ENCODE data around the gene ATXN2L. TPM values are rescaled to one million over a fixed set of nuclear protein-coding genes. Genes with fewer than 3 reads are reported as not detected.

ATXN2L gene
- polyA plus RNA-seq, 4 donors, result 88.4 to 148 (median 100) TPM

DNA sequence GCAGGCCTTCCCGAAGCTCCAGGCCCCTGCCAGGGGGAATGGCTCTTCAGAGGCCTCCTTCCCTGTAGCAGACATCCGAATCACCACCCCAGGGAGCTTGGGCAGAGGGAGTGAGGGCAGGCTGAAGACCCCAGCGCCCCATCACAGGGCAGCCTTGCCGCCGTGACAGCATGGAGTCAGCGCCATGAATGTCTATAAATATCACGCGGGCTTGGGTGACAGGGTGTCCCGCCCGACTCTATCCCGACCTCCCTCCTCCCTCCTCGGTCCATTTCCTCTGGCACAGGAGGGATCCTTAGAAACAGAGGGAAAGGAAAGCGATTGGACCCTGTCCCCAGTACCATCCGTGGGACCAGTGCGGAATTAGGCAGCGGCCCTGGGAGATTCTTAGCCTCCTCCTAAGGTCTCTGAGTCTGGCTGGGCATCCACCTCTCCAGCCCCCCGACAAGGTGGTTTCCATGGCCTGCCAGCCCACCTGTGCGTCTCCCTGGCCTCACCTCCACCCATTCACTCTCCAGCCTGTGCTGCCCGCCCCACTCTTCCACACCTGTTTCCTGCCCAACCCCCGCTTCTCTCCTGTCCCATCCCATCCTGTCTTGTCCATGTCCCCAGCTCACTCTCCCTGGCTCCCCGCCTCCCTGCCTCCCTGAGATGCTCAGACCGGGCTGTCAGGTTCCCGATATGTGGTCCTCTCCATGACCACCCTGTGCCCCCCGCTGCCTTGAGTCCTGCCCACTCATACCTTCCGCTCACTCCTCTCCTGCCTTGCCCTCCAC, 60.6 kb downstream of the ATXN2L start:
- DNase-seq (ENCODE audit: low read depth in 4 of 4, low spot score in 3 of 4), result no peak

DNA sequence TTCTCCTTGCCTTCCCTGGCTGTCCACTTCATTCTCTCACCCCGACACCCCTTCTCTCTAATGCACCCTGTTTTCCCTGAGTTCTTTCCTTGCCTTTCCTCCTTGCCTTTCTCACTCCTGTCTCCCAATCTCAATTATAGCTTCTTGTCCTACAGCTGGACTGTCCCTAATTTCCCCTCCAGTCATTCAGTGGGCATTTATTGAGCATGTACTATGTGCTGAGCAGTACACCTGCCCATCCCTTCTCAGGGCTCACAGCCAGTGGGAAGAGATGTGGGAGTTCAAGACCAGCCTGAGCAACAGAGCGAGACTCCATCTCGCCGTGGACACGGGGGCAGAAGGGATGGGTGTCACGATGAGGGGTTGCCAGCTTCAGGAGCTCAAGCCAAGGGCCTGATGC, 61.2 kb downstream of the ATXN2L start:
- no peak for DNase-seq (ENCODE audit: low read depth in 4 of 4, low spot score in 3 of 4)

Other genes with a start within 250 kb of the ATXN2L start
- gene SULT1A2, start 225.9 kb upstream of the ATXN2L start, polyA plus RNA-seq (ENCODE audit: insufficient read length in 4 of 4), result 1 to 10 TPM in 3 of 4 donors, under 1 TPM in 1; 0.73 to 2.2 (median 1.9) TPM
- gene SULT1A1, start 213.0 kb upstream of the ATXN2L start, polyA plus RNA-seq (ENCODE audit: insufficient read length in 4 of 4), result 10 to 100 TPM; 17.9 to 26.6 (median 24.4) TPM
- 1 to 10 TPM in 1 of 4 donors, under 1 TPM in 1, not detected in 2; 0.40 to 2.6 TPM for gene NPIPB8, start 184.9 kb upstream of the ATXN2L start, polyA plus RNA-seq (ENCODE audit: insufficient read length in 4 of 4)
- gene EIF3C, start 111.5 kb upstream of the ATXN2L start, polyA plus RNA-seq (ENCODE audit: insufficient read length in 4 of 4), result 100 to 1,000 TPM; 373 to 630 (median 499) TPM
- 1 to 10 TPM in 3 of 4 donors, under 1 TPM in 1; 0.70 to 3.8 (median 1.9) TPM for gene NPIPB9, start 71.2 kb upstream of the ATXN2L start, polyA plus RNA-seq (ENCODE audit: insufficient read length in 4 of 4)
- gene TUFM, start 23.3 kb downstream of the ATXN2L start, polyA plus RNA-seq (ENCODE audit: insufficient read length in 4 of 4), result 100 to 1,000 TPM; 113 to 227 (median 198) TPM
- 10 to 100 TPM; 58.4 to 92.1 (median 62.9) TPM for gene SH2B1, start 40.8 kb downstream of the ATXN2L start, polyA plus RNA-seq (ENCODE audit: insufficient read length in 4 of 4)
- gene ATP2A1, start 55.5 kb downstream of the ATXN2L start, polyA plus RNA-seq (ENCODE audit: insufficient read length in 4 of 4), result 1 to 10 TPM; 2.5 to 6.4 (median 3.3) TPM
- gene RABEP2, start 102.2 kb downstream of the ATXN2L start, polyA plus RNA-seq (ENCODE audit: insufficient read length in 4 of 4), result 10 to 100 TPM; 15.7 to 34.4 (median 17.6) TPM
- 1 to 10 TPM; 1.3 to 5.3 (median 3.7) TPM for gene CD19, start 109.0 kb downstream of the ATXN2L start, polyA plus RNA-seq (ENCODE audit: insufficient read length in 4 of 4)
- gene NFATC2IP, start 127.9 kb downstream of the ATXN2L start, polyA plus RNA-seq (ENCODE audit: insufficient read length in 4 of 4), result 10 to 100 TPM; 27.5 to 65.1 (median 40.5) TPM
- 10 to 100 TPM; 27.3 to 57.9 (median 37.7) TPM for gene SPNS1, start 151.8 kb downstream of the ATXN2L start, polyA plus RNA-seq (ENCODE audit: insufficient read length in 4 of 4)
- gene LAT, start 162.1 kb downstream of the ATXN2L start, polyA plus RNA-seq (ENCODE audit: insufficient read length in 4 of 4), result 1 to 10 TPM; 4.7 to 9.9 (median 5.9) TPM

All from left renal pelvis (tissue), 4 donors.